HG03064 (cell line): ENCODE data around the gene LCMT1.
"Not testable (repeated sequence)": the region's sequence is repeated elsewhere in the genome, so short reads cannot be mapped to it uniquely, and the experiment has no call there.

ENCODE experiments used
- ATAC-seq: cut with Tn5 transposase; IDR thresholded peaks from one replicate; pipeline ENCODE4 v1.9.1; 2021; ENCODE audit warnings: low read depth; ENCODE audit not compliant: unreplicated experiment

LCMT1 gene

DNA sequence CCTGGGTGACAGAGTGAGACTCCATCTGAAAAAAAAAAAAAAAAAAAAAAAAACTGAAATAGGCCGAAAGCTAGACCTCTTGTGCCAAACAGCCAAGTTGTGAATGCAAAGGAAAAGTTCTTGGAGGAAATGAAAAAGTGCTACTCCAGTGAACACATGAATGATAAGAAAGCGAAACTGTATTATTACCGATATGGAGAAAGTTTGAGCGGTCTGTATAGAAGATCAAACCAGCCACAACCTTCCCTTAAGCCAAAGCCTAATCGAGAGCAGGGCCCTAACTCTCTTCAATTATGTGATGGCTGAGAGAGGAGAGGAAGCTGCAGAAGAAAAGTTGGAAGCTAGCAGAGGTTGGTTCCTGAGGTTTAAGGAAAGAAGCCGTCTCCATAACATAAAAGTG is 69.7 kb downstream of the LCMT1 start:
- not testable (repeated sequence) for ATAC-seq

DNA sequence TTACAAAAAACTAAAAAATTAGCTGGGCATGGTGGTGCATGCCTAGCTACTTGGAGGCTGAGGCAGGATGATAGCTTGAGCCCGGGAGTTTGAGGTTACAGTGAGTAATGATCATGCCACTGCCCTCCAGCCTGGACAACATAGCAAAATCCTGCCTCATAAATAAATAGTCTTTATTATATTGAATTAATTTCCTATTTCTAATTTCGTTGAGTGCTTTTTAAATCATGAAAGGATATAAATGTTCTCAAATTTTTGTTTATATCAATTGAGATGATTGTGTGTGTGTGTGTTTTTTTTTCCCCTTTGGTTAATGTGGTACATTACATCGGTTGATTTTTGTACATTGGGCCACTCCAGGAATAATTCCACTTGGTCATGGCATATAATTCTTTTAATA is 73.2 kb downstream of the LCMT1 start:
- ATAC-seq: no peak

DNA sequence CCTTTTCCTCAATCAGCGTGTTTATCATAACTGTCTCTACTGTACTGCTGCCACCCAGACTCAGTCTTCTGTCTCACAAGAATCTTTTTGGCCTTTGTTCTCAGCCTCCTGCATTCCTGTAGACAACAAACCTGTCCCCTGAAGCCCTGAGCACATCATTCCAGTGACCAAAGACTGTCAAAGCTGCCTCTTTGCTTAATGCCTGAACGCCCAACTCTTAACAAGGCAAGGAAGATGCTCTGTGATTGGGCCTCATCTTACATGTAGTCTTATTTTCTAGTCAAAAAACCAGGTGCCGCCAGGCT is 75.9 kb downstream of the LCMT1 start:
- ATAC-seq: no peak

DNA sequence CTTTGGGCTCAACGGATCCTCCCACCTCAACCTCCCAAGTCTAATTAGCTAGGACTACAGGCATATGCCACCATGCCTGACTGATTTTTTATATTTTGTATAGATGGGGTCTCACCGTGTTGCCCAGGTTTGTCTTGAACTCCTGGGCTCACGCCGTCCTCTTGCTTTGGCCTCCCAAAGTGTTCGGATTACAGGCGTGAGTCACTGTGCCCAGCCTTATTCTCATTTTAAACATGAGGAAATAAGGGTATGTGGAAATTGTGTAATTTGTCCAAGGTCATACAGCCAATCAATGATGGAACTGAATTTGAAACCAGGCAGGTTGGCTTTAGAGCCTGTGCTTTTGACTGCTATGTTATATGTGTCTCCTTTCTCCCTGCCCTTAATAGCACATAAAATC is 77.8 kb downstream of the LCMT1 start:
- no peak for ATAC-seq

DNA sequence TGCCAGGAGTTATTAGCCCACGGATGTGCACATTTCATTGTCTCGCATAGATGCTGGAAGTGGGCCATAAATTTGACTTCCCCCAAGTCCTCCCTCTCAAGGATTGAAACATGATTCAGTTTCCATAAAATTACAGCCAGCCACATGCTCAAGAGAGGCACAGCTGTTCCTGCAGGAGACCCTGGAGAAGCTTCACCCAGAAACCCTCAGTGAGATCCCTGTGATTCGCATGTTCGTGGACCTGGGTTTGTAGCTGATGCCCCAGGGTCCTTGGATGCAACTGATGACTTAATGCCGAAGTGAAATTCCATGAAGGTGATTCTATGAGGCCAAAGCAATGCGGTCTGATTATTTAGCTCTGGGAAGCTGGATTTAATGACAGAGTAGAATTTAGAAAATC is 80.6 kb downstream of the LCMT1 start:
- no peak for ATAC-seq

DNA sequence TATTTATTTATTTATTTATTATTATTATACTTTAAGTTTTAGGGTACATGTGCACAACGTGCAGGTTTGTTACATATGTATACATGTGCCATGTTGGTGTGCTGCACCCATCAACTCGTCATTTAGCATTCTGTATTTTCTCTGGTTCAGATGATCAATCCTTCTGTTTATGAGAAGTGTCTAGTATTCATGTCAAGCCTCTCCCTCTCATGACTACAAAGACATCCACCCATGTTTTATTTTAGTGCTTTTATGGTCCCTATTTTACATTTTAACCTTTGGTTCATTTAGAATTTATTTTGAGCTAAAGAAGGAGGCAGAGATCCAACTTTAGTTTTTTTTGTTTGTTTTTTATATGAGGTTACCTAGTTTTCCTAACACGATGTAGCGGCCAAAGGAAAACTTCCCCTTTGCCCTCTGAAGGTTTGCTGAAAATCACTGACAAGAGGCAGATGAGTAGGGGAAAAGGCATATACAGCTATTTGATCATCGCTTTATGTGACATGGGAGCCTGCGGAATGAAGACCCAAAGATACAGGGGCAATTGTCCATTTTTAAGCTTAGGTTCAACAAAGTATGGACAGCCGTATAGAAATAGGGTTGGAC is 82.8 kb downstream of the LCMT1 start:
- ATAC-seq: no peak

DNA sequence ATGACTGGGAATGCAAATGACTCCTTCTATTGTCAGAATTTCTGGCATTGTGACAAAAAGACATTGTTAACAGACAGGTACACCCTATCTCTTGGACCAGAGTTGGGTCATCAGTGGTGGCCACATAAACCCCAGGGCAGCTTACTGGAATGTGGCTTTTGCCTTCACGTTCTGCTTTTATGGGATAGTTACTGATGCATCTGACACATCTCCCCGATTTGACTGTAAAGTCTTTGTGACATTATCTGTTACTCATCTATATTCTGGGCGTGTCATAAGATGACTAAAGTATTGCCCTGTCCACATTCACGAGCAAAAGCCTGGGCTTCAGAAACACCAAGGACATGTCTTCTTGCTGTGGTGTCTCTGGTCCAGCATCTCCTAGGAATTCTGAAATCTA is 86.5 kb downstream of the LCMT1 start:
- ATAC-seq: no peak

DNA sequence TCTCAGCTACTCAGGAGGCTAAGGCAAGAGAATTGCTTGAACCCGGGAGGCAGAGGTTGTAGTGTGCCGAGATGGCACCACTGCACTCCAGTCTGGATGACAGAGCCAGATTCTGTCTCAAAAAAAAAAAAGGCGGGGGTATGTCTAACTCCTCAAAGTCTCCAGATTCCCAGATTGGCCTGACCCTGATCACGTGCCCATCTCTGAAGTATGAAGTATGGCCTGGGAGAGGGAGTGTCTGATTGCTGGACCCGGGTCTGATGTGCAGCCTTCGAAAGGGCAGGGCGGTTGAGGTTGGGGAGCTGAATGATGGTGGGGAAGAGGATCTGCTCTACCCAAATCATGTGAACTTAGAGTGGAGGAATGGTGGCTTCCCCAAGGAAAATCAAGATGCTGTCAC is 87.9 kb downstream of the LCMT1 start:
- ATAC-seq: no peak

DNA sequence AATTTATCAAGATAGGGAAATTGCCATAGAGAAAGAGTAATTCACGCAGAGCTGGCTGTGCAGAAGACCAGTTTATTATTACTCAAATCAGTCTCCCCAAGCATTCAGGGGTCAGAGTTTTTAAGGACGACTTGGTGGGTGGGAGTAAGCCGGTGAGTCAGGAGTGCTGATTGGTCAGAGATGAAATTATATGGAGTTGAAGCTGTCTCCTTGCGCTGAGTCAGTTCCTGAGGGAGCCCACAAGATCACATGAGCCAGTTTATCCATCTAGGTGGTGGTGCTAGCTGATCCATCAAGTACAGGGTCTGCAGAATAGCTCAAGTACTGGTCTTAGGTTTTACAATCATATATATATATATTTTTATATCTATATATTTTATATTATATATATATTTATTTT is 99.2 kb downstream of the LCMT1 start:
- no peak for ATAC-seq

DNA sequence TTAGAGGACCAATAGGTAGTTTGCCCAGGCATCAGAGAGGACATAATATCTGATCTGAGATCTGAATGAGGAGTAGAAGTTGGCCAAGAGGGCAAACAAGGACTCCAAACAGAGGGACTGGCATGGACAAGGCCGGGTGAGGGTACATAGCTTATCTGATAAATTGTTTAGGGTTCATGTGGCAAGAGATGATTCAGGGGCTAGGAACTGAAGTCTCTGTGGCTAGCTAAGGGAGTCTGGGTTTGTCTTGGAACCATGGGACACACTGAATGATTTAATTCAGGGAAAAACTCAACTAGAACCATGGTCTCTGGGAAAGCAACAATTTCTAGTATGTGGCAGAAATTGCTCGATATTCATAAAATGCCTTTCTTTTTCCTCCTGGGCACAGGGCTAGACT is 101.1 kb downstream of the LCMT1 start:
- no peak for ATAC-seq

DNA sequence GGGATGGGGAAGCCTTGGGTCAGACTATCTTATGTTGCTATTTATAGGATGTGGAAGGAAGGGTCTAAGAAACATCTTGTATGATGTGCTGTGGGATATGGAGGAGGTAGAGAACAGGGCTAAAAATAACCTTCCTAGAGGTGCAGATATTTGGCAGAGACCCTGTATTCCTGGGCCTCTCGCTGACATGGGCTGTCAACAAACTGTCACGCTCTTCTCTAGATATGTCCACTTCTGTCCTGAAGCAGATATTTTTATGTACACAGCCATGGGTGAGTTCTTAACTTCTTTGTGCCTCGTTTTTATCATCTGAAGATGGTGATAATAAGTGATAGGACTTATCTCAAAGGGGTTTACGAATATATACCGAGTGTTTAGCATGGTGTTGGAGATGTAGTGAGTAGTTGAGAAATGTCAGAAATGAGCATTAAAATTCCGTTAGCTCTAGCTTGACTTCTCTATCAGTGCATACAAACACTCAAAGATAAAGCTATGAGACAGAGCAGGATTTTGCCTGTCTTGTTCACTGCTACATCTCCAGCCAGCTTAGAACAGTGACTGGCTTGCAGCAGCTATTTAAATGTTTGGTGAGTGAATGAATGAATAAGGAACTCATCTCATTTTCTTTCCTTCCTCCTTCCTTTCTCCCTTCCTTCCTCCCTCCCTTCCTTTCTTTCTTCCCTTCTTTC is 102.3 kb downstream of the LCMT1 start:
- ATAC-seq: no peak

DNA sequence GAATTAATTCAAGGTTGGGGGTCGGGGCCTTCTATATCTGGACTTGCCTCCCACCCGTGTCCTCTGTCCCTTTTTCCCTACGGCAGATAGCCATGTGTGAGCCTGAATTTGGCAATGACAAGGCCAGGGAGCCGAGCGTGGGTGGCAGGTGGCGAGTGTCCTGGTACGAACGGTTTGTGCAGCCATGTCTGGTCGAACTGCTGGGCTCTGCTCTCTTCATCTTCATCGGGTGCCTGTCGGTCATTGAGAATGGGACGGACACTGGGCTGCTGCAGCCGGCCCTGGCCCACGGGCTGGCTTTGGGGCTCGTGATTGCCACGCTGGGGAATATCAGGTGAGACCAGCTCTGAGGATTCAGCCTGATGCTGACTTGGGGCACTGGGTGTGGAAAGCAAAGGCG is 105.6 kb downstream of the LCMT1 start:
- ATAC-seq: no peak

DNA sequence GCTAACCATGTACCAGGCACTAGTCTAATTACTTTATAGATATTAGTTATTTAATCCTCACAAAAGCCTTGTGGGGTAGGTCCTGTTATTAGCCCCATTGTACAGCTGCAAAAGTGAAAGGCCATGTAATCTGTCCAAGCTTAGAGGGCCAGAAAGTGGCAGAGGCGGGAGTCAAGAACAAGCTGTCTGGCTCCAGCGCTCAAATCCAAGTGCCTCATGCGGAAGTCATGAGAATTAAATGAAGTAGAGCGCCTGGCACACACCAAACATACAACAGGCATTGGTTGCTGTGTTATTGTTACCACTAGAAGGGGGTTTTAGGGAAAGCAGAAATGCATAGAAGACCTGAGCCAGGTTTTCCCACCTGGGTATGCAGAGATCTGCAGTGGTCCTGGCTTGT is 106.4 kb downstream of the LCMT1 start:
- no peak for ATAC-seq

DNA sequence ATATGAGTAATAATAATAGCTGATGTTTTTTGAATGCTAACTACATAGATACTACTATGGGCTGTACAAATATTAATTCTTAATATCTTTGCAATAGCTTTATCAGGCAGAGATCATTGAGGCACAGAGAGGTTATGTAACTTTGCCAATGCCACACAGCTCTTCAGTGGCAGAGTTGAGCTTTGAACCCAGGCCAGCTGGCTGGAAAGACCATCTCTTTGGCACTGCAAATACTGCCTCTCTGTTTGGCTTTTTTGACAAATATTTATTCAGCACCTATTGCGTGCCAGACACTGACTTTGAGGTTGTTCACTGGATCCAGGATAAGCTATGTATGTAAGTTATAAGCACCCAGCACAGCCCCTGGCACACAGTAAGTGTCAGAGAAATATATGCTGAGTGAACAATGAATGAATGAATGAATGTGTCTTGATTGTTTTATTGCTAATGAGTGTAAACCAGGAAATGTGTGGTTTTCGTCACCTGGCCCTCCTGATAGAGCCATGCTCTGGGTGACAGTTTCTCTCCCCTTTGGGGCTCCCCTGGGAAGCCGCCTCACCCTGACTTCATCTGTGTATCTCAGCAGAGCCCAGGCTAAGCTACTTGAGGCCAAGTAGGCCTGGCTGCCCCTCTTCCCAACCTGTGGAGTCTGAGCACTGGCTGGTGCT is 107.7 kb downstream of the LCMT1 start:
- ATAC-seq: no peak

DNA sequence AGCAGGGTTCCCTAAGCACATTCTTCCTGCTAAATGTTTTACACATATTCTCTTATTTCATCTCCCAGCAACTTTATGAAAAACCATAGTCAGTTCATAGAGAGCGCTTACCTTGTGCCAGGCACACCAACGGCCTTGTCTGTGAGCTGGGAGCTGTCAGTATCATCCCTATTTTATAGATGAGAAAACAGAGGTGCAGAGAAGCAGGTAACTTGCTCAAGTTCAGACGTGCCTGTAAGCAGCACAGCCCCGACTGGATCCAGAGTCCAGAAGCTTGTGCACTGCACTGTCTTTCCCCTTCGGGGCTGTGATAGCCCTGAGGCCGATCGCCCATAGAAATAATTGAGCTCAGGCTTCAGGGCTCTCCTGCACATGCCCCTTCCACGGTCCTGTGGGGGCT is 111.4 kb downstream of the LCMT1 start:
- no peak for ATAC-seq

DNA sequence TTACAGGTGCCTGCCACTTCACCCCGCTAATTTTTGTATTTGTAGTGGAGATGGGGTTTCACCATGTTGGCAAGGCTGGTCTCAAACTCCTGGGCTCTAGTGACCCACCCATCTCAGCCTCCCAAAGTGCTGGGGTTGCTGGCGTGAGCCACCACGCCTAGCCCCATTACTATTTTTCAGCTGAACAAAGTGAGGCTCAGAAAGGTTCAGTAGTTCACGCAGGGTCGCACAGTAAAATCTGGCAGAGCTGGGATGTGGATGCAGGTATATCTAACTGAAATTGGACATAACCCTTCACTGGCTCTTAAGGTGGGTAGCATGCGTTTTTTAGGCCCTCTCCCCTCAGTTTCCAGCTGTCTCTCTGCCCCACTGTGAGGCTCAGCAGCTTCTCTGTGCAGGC is 112.4 kb downstream of the LCMT1 start:
- no peak for ATAC-seq

DNA sequence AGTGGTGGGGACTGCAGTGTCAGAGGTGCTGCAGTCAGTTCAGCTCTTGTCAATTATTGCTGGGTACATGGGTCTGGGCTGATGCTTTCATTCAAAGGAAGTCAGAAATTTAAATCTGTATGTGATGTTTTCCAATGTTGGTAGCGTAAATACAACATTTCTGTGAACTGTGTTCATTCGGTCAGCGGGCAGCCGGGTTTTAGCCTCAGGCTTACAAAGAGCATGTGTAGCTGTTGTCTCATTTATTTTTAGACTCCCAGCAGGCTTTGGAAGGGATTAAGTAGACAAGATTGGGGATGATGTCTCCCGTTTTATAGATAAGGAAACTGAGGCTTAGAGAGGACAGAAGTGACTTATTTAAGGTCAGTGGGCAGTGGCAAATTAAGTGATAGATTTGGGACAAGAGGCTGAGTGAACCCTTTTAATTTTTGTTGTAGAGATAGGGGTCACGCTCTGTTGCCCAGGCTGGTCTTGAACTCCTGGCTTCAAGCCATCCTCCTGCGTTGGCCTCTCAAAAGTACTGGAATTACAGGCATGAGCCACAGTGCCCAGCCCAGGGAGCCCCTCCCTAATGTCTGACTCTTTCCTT is 113.3 kb downstream of the LCMT1 start:
- no peak for ATAC-seq
